GM23338 (cell line): ENCODE results near the gene ART4. TPM values are rescaled to one million over a fixed set of nuclear protein-coding genes. Genes with fewer than 3 reads are reported as not detected.

Experiments used
- ATAC-seq: fragments of 200-7000 bp; cut with Tn5 transposase; 3 replicates; pipeline ENCODE4 v1.9.1; 2020
- DNase-seq: peaks from one replicate; pipeline ENCODE4 v3.0.0-alpha.2; 2015; ENCODE audit warnings: low spot score
- H2AFZ ChIP-seq: fragments of 200-600 bp; sonication (generic); 2 replicates; pipeline ENCODE4 v1.8.0; 2016; ENCODE audit warnings: antibody characterized with exemption, mild to moderate bottlenecking, moderate library complexity
- H3F3A ChIP-seq: fragments of 200-600 bp; sonication (generic); replicated peaks from 2 replicates; pipeline ENCODE4 v1.8.0; 2017; ENCODE audit warnings: antibody characterized with exemption, mixed run types, low read depth
- H3K27ac ChIP-seq: fragments of 200-600 bp; sonication (generic); 2 replicates; pipeline ENCODE4 v1.6.1; 2016; ENCODE audit warnings: low read depth
- H3K27me3 ChIP-seq: fragments of 200-600 bp; sonication (generic); 2 replicates; pipeline ENCODE4 v1.8.0; 2016; ENCODE audit warnings: mild to moderate bottlenecking, mixed run types, moderate library complexity; ENCODE audit not compliant: insufficient read depth
- H3K36me3 ChIP-seq: fragments of 200-600 bp; sonication (generic); 2 replicates; pipeline ENCODE4 v1.8.0; 2016; ENCODE audit warnings: mild to moderate bottlenecking; ENCODE audit not compliant: insufficient read depth
- H3K4me1 ChIP-seq: fragments of 200-600 bp; sonication (generic); 2 replicates; pipeline ENCODE4 v1.8.0; 2016; ENCODE audit warnings: mild to moderate bottlenecking, moderate library complexity; ENCODE audit not compliant: insufficient read depth
- H3K4me2 ChIP-seq: fragments of 200-600 bp; sonication (generic); 2 replicates; pipeline ENCODE4 v1.7.1; 2017; ENCODE audit warnings: mixed run types
- H3K4me3 ChIP-seq: fragments of 200-600 bp; sonication (generic); 2 replicates; pipeline ENCODE4 v1.6.1; 2016; ENCODE audit warnings: mixed run types
- H3K79me2 ChIP-seq: fragments of 200-600 bp; sonication (generic); replicated peaks from 2 replicates; pipeline ENCODE4 v1.8.0; 2017; ENCODE audit warnings: mild to moderate bottlenecking; ENCODE audit not compliant: insufficient read depth
- H3K9me2 ChIP-seq: fragments of 200-600 bp; sonication (generic); 2 replicates; pipeline ENCODE4 v1.8.0; 2017; ENCODE audit not compliant: insufficient read depth
- H4K20me1 ChIP-seq: fragments of 200-600 bp; sonication (generic); replicated peaks from 2 replicates; pipeline ENCODE4 v1.8.0; 2017; ENCODE audit warnings: mild to moderate bottlenecking; ENCODE audit not compliant: insufficient read depth
- H3K27ac Mint-ChIP-seq: 2 replicates; pipeline ENCODE4 v1.8.0; 2020; ENCODE audit warnings: inconsistent platforms, mild to moderate bottlenecking, moderate library complexity, mixed read lengths
- H3K27me3 Mint-ChIP-seq: 3 replicates; pipeline ENCODE4 v1.8.0; 2022; ENCODE audit warnings: low read depth, mild to moderate bottlenecking, moderate library complexity, mixed read lengths, inconsistent platforms; ENCODE audit not compliant: insufficient read depth, poor library complexity
- H3K36me3 Mint-ChIP-seq: 3 replicates; pipeline ENCODE4 v1.8.0; 2021; ENCODE audit warnings: low read depth, mild to moderate bottlenecking, inconsistent platforms, moderate library complexity, mixed read lengths
- H3K4me1 Mint-ChIP-seq: 3 replicates; pipeline ENCODE4 v1.8.0; 2020; ENCODE audit warnings: mild to moderate bottlenecking, inconsistent platforms, mixed read lengths
- H3K4me3 Mint-ChIP-seq: 3 replicates; pipeline ENCODE4 v1.8.0; 2021; ENCODE audit warnings: moderate library complexity, mild to moderate bottlenecking, inconsistent platforms, mixed read lengths
- H3K9me3 Mint-ChIP-seq: 3 replicates; pipeline ENCODE4 v1.8.0; 2020; ENCODE audit warnings: moderate library complexity, mild to moderate bottlenecking, inconsistent platforms, mixed read lengths
- CREB1 ChIP-seq: fragments of 250-450 bp; sonication (Bioruptor Pico); IDR thresholded peaks from 2 replicates; pipeline ENCODE4 v1.5.0; 2020; ENCODE audit warnings: low read depth, mild to moderate bottlenecking, moderate library complexity
- EZH2 ChIP-seq: fragments of 200-600 bp; sonication (generic); IDR thresholded peaks from one replicate; pipeline ENCODE4 v1.8.0; 2017; ENCODE audit warnings: antibody characterized with exemption, mild to moderate bottlenecking, low read depth; ENCODE audit not compliant: unreplicated experiment
- EZH2phosphoT487 ChIP-seq: fragments of 200-600 bp; sonication (generic); IDR thresholded peaks from one replicate; pipeline ENCODE4 v1.8.1; 2018; ENCODE audit warnings: antibody characterized with exemption; ENCODE audit not compliant: unreplicated experiment
- JUNB ChIP-seq: IDR thresholded peaks from one replicate; pipeline ENCODE4 v1.6.1; 2016; ENCODE audit warnings: antibody characterized with exemption; ENCODE audit not compliant: unreplicated experiment
- NANOG ChIP-seq: IDR thresholded peaks from 2 replicates; pipeline ENCODE4 v1.6.1; 2016; ENCODE audit warnings: antibody characterized with exemption, borderline replicate concordance
- POLR2AphosphoS5 ChIP-seq: IDR thresholded peaks from 2 replicates; pipeline ENCODE4 v1.6.1; 2016; ENCODE audit warnings: antibody characterized with exemption, low read depth
- STAT1 ChIP-seq: IDR thresholded peaks from one replicate; pipeline ENCODE4 v1.6.1; 2016; ENCODE audit warnings: antibody characterized with exemption; ENCODE audit not compliant: unreplicated experiment
- ZNF114 ChIP-seq: fragments of 250-450 bp; sonication (Bioruptor Pico); IDR thresholded peaks from 2 replicates; pipeline ENCODE4 v1.5.0; 2020; ENCODE audit warnings: mild to moderate bottlenecking, moderate library complexity
- ZNF331 ChIP-seq: fragments of 250-450 bp; sonication (Bioruptor Pico); IDR thresholded peaks from 2 replicates; pipeline ENCODE4 v1.5.0; 2020; ENCODE audit warnings: low read depth, mild to moderate bottlenecking, moderate library complexity
- polyA plus RNA-seq: library from polyadenylated mRNA; unstranded; fragments of >200 nt; fragmentation: Nextera tagmentation; extraction: Ambion mirVana; gene quantifications from 2 replicates; pipeline ENCODE4 v1.2.1, GENCODE V29; 2016
- total RNA-seq: library from RNA; depleted of rRNA; stranded (reverse); fragments of >200 nt; shearing (Covaris generic); gene quantifications from 2 replicates; pipeline ENCODE4 v1.2.3, GENCODE V29; 2014
- TF ChIP-seq, protein P1 (sequence below): IDR thresholded peaks from 2 replicates; pipeline ENCODE4 v1.6.1; 2016; ENCODE audit warnings: antibody characterized with exemption
- TF ChIP-seq, protein P2 (sequence below), 2 experiments: fragments of 200-600 bp in 1 of 2; sonication (generic) in 1 of 2; conservative IDR thresholded peaks; 2 replicates each; pipeline versions ENCODE4 v1.5.1 to v1.6.1; 2016 to 2017; ENCODE audit warnings: antibody characterized with exemption in 2 of 2, low read depth in 2 of 2, mild to moderate bottlenecking in 2 of 2, moderate library complexity in 1 of 2
- TF ChIP-seq, protein P3 (sequence below): IDR thresholded peaks from one replicate; pipeline ENCODE4 v1.6.1; 2018; ENCODE audit warnings: antibody characterized with exemption; ENCODE audit not compliant: unreplicated experiment
- TF ChIP-seq, protein P4 (sequence below): fragments of 250-450 bp; sonication (Bioruptor Pico); IDR thresholded peaks from 2 replicates; pipeline ENCODE4 v1.5.0; 2020; ENCODE audit warnings: mild to moderate bottlenecking, moderate library complexity

Gene ART4
- total and polyA plus RNA-seq, 2 experiments from 2014 or later = 0.08 TPM; not detected in 1

DNA sequence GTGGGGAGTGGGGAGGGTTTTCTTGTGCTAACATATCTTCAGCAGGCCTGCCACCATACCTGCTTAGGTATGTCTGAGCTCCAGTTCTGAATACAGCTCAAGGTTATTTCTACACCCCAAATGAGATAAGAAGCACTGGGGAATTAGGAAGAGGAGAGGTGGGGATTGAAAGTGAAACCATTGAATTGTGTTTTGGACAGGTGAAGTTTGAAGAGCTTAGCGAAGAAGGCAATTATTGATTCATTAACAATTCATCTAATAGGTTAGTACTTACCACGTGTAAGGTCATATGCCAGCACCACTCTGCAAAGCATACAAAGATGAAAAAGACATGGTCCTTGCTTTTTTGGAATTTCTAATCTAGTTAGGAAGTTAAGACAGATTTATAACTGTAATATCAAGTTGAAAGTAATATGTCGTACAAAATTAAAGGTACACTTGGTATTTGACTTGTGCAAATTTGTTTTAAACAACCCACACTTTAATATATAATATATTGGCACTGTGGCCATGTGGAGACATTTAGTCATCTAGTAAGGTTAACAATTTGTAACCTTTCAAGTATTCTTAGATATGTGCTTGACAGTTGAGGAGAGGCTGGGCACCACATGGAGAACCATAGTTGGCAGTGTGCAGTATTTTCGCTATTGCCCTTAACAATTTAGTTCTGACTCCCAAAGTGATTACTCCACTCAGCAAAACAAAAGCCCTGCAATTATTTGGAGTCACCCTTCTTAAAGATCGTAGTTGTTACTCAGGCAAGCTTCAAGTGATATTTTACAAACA, 33.0 kb downstream of the ART4 start:
- Mint-ChIP-seq H3K4me3 (no peak overlapping the region), H3K9me3 (no peaks in the 10 kb centered on the region), H3K27me3 (no peaks in the 10 kb centered on the region), H3K36me3 (no peaks in the 10 kb centered on the region), H3K4me1 (no peaks in the 10 kb centered on the region), H3K27ac (no peak overlapping the region)
- Histone ChIP-seq H3K27ac (no peak overlapping the region), H3K79me2 (no peaks in the 10 kb centered on the region), H4K20me1 (no peaks in the 10 kb centered on the region), H3K4me1 (no peaks in the 10 kb centered on the region), H3K4me2 (no peak overlapping the region), H2AFZ (no peak overlapping the region), H3K4me3 (no peak overlapping the region), H3F3A (no peaks in the 10 kb centered on the region), H3K36me3 (no peaks in the 10 kb centered on the region), H3K9me2 (no peaks in the 10 kb centered on the region), H3K27me3 (no peaks in the 10 kb centered on the region)
- TF ChIP-seq EZH2phosphoT487 (no peak), EZH2 (no peak), STAT1 (no peak), CREB1 (CRISPR knock-in tag) (no peak), ZNF114 (CRISPR knock-in tag) (no peak), NANOG (no peak), JUNB (no peak), POLR2AphosphoS5 (no peak), ZNF331 (CRISPR knock-in tag) (no peak)
- TF ChIP-seq, protein P1, sequence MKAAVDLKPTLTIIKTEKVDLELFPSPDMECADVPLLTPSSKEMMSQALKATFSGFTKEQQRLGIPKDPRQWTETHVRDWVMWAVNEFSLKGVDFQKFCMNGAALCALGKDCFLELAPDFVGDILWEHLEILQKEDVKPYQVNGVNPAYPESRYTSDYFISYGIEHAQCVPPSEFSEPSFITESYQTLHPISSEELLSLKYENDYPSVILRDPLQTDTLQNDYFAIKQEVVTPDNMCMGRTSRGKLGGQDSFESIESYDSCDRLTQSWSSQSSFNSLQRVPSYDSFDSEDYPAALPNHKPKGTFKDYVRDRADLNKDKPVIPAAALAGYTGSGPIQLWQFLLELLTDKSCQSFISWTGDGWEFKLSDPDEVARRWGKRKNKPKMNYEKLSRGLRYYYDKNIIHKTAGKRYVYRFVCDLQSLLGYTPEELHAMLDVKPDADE = no peak
- TF ChIP-seq, protein P2, sequence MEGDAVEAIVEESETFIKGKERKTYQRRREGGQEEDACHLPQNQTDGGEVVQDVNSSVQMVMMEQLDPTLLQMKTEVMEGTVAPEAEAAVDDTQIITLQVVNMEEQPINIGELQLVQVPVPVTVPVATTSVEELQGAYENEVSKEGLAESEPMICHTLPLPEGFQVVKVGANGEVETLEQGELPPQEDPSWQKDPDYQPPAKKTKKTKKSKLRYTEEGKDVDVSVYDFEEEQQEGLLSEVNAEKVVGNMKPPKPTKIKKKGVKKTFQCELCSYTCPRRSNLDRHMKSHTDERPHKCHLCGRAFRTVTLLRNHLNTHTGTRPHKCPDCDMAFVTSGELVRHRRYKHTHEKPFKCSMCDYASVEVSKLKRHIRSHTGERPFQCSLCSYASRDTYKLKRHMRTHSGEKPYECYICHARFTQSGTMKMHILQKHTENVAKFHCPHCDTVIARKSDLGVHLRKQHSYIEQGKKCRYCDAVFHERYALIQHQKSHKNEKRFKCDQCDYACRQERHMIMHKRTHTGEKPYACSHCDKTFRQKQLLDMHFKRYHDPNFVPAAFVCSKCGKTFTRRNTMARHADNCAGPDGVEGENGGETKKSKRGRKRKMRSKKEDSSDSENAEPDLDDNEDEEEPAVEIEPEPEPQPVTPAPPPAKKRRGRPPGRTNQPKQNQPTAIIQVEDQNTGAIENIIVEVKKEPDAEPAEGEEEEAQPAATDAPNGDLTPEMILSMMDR (conservative IDR thresholded peaks at IDR 0.05; ENCODE audit: low read depth in 2 of 2) = no peak
- TF ChIP-seq, protein P3, sequence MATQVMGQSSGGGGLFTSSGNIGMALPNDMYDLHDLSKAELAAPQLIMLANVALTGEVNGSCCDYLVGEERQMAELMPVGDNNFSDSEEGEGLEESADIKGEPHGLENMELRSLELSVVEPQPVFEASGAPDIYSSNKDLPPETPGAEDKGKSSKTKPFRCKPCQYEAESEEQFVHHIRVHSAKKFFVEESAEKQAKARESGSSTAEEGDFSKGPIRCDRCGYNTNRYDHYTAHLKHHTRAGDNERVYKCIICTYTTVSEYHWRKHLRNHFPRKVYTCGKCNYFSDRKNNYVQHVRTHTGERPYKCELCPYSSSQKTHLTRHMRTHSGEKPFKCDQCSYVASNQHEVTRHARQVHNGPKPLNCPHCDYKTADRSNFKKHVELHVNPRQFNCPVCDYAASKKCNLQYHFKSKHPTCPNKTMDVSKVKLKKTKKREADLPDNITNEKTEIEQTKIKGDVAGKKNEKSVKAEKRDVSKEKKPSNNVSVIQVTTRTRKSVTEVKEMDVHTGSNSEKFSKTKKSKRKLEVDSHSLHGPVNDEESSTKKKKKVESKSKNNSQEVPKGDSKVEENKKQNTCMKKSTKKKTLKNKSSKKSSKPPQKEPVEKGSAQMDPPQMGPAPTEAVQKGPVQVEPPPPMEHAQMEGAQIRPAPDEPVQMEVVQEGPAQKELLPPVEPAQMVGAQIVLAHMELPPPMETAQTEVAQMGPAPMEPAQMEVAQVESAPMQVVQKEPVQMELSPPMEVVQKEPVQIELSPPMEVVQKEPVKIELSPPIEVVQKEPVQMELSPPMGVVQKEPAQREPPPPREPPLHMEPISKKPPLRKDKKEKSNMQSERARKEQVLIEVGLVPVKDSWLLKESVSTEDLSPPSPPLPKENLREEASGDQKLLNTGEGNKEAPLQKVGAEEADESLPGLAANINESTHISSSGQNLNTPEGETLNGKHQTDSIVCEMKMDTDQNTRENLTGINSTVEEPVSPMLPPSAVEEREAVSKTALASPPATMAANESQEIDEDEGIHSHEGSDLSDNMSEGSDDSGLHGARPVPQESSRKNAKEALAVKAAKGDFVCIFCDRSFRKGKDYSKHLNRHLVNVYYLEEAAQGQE = no peak
- TF ChIP-seq, protein P4, sequence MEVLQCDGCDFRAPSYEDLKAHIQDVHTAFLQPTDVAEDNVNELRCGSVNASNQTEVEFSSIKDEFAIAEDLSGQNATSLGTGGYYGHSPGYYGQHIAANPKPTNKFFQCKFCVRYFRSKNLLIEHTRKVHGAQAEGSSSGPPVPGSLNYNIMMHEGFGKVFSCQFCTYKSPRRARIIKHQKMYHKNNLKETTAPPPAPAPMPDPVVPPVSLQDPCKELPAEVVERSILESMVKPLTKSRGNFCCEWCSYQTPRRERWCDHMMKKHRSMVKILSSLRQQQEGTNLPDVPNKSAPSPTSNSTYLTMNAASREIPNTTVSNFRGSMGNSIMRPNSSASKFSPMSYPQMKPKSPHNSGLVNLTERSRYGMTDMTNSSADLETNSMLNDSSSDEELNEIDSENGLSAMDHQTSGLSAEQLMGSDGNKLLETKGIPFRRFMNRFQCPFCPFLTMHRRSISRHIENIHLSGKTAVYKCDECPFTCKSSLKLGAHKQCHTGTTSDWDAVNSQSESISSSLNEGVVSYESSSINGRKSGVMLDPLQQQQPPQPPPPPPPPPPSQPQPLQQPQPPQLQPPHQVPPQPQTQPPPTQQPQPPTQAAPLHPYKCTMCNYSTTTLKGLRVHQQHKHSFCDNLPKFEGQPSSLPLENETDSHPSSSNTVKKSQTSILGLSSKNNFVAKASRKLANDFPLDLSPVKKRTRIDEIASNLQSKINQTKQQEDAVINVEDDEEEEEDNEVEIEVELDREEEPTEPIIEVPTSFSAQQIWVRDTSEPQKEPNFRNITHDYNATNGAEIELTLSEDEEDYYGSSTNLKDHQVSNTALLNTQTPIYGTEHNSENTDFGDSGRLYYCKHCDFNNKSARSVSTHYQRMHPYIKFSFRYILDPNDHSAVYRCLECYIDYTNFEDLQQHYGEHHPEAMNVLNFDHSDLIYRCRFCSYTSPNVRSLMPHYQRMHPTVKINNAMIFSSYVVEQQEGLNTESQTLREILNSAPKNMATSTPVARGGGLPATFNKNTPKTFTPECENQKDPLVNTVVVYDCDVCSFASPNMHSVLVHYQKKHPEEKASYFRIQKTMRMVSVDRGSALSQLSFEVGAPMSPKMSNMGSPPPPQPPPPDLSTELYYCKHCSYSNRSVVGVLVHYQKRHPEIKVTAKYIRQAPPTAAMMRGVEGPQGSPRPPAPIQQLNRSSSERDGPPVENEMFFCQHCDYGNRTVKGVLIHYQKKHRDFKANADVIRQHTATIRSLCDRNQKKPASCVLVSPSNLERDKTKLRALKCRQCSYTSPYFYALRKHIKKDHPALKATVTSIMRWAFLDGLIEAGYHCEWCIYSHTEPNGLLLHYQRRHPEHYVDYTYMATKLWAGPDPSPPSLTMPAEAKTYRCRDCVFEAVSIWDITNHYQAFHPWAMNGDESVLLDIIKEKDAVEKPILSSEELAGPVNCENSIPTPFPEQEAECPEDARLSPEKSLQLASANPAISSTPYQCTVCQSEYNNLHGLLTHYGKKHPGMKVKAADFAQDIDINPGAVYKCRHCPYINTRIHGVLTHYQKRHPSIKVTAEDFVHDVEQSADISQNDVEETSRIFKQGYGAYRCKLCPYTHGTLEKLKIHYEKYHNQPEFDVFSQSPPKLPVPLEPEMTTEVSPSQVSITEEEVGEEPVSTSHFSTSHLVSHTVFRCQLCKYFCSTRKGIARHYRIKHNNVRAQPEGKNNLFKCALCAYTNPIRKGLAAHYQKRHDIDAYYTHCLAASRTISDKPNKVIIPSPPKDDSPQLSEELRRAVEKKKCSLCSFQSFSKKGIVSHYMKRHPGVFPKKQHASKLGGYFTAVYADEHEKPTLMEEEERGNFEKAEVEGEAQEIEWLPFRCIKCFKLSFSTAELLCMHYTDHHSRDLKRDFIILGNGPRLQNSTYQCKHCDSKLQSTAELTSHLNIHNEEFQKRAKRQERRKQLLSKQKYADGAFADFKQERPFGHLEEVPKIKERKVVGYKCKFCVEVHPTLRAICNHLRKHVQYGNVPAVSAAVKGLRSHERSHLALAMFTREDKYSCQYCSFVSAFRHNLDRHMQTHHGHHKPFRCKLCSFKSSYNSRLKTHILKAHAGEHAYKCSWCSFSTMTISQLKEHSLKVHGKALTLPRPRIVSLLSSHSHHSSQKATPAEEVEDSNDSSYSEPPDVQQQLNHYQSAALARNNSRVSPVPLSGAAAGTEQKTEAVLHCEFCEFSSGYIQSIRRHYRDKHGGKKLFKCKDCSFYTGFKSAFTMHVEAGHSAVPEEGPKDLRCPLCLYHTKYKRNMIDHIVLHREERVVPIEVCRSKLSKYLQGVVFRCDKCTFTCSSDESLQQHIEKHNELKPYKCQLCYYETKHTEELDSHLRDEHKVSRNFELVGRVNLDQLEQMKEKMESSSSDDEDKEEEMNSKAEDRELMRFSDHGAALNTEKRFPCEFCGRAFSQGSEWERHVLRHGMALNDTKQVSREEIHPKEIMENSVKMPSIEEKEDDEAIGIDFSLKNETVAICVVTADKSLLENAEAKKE (CRISPR knock-in tag) = no peak
- ATAC-seq (no peak), DNase-seq (no peak)
